ENCODE data around the gene IL32. TPM values are rescaled to one million over a fixed set of nuclear protein-coding genes. Genes with fewer than 3 reads are reported as not detected.
A peak's percentile ranks its signal among the peaks of the same experiment; 100 is the strongest.

Gene IL32, protein sequence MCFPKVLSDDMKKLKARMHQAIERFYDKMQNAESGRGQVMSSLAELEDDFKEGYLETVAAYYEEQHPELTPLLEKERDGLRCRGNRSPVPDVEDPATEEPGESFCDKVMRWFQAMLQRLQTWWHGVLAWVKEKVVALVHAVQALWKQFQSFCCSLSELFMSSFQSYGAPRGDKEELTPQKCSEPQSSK
- total RNA-seq = 621 and 682 TPM in 2 replicates

DNA sequence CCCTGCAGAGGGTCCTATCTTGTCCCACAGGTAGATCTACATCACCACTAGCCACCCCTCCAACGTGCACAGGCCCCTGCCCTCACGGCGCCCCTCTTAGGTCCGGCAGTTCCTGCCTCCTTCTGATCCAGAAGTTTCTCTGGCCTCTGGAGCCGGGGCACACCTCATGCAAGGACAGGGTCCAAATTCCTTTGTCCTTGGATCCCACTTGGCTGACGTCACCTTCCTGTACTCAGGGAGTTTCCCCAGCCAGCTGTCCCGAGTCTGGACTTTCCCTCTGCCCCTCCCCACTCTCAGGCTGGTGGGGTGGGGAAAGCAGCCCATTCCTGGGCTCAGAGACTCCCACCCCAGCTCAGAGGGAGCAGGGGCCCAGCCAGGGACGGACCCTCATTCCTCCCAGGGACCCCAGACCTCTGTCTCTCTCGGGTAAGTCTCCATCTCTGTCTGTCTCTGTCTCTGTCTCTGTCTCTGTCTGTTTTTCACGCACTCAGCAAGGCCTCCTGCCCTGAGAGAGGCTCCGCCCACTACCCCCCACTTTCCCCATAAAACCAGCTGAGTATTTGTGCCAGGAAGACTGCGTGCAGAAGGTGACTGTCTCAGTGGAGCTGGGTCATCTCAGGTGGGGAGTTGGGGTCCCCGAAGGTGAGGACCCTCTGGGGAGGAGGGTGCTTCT lies at the start of gene IL32:
Gene IL32, plus strand, starts transcription at position 572 of the 673 bp plus-strand sequence. CDS start 172 bp downstream, outside the sequence.
- TF ChIP-seq, protein P1, sequence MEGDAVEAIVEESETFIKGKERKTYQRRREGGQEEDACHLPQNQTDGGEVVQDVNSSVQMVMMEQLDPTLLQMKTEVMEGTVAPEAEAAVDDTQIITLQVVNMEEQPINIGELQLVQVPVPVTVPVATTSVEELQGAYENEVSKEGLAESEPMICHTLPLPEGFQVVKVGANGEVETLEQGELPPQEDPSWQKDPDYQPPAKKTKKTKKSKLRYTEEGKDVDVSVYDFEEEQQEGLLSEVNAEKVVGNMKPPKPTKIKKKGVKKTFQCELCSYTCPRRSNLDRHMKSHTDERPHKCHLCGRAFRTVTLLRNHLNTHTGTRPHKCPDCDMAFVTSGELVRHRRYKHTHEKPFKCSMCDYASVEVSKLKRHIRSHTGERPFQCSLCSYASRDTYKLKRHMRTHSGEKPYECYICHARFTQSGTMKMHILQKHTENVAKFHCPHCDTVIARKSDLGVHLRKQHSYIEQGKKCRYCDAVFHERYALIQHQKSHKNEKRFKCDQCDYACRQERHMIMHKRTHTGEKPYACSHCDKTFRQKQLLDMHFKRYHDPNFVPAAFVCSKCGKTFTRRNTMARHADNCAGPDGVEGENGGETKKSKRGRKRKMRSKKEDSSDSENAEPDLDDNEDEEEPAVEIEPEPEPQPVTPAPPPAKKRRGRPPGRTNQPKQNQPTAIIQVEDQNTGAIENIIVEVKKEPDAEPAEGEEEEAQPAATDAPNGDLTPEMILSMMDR (IDR thresholded peaks at IDR 0.05; ENCODE audit: insufficient read depth, low read length, poor library complexity, severe bottlenecking) = no peak
- no peaks in the 10 kb centered on the region for H3K36me3 ChIP-seq (ENCODE audit: control insufficient read depth, insufficient read depth, low read length)
- H3K4me3 ChIP-seq (ENCODE audit: low read depth, low read length) = peak within 1 kb of the TSS; percentile 9
- no peaks in the 10 kb centered on the region for H3K27me3 ChIP-seq (ENCODE audit: control insufficient read depth, insufficient read depth, low read length)
- peak; percentile 57 for DNase-seq (ENCODE audit: low read depth)

DNA sequence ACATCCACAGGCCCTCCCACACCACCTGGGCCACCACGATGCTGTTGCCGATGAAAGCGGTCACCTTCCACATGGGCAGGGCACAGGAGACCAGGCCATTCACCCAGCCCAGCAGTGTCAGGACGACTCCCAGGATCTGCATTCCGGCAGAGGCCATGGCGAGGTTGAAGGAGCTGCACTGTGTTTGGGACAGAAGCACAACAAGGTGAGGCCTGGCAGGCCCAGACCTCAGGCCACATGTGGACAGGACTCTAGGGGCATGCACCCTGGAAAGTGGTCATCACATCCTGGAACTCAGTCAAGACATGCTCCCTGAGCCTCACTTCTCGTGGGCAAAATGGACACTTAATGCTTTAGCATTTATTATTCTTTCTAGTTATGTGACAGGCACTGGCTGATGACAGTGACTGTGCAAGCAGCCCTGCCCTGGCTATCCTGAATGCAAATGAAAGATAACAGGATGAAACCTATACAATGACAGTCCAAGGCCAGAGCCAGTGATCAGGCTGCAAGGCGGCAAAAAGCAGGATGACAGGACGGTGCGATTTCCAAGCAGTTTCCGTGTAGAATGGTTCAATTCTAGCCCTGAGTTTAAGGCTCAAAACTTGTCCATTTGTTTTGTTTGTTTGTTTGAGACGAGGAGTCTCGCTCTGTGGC lies 49.4 kb upstream of the IL32 start:
- H3K27me3 ChIP-seq (ENCODE audit: control insufficient read depth, insufficient read depth, low read length) = peaks cover 12% of the 10 kb centered on the region
- no peak for DNase-seq (ENCODE audit: low read depth)
- H3K36me3 ChIP-seq (ENCODE audit: control insufficient read depth, insufficient read depth, low read length) = no peaks in the 10 kb centered on the region
- no peak overlapping the region for H3K4me3 ChIP-seq (ENCODE audit: low read depth, low read length)
- TF ChIP-seq, protein P1 (IDR thresholded peaks at IDR 0.05; ENCODE audit: insufficient read depth, low read length, poor library complexity, severe bottlenecking) = no peak

DNA sequence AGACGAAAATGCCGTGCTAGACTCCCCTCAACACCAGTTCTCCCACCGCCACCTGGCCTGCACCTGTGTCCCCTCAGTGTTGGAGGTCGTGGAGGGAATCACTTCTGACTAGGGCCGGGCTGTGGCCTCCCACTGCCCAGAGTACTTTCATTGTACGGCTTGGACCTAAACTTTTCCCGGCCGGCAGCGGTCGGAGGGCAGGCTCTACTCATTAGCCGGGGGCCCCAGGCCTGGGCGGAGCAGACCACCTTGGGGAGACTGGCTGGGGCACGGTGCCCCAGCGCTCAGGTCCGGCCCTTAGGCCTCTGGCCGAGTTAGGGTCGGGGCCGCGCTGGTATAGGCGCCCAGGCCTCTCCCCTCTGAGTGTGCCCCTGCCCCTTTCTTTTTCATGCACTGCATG lies 48.1 kb upstream of the IL32 start:
- DNase-seq (ENCODE audit: low read depth) = no peak
- TF ChIP-seq, protein P1 (IDR thresholded peaks at IDR 0.05; ENCODE audit: insufficient read depth, low read length, poor library complexity, severe bottlenecking) = no peak
- Histone ChIP-seq H3K27me3 (ENCODE audit: control insufficient read depth, insufficient read depth, low read length) (peaks cover 5% of the 10 kb centered on the region), H3K36me3 (ENCODE audit: control insufficient read depth, insufficient read depth, low read length) (no peaks in the 10 kb centered on the region), H3K4me3 (ENCODE audit: low read depth, low read length) (peak overlapping the region; percentile 38)

DNA sequence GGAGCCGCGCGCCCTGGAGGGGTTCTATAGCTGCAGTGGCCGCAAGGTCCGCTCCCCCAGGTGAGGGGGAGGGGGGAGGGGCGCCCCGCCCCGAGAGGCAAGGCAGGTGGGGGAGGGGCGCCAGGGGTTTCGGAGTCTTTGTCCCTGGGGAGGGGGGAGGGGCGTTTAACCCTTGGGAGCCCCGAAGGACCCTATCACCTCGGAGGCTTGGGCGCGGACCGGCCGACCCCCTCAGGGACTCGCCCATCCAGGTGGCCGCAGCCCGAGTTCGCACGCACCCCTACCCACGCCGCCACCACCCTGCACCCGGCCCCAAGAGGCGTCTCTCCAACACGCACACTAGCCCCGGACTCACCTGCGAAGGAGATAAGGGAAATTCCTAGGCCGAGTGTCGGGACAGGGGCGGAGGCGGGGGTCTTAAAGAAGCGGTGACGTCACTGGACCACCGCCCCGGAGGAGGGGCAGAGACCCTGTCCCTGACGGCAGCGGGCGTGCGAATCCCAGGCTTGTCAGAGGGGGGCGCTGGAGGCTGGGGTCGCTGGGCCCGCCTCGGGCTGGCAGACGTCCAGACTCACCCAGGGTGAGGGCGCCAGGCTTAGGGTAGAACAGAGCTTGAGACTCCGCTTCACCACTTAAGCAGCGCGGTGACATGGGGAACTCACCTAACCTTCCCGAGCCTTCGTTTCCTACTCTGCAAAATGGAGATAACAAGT lies 47.5 kb upstream of the IL32 start, which contains the start of gene CLDN6:
Gene CLDN6, minus strand, starts transcription at position 390 of the 713 bp plus-strand sequence. CDS start 2,162 bp downstream, outside the sequence.
- Histone ChIP-seq H3K27me3 (ENCODE audit: control insufficient read depth, insufficient read depth, low read length) (peaks cover 2% of the 10 kb centered on the region), H3K36me3 (ENCODE audit: control insufficient read depth, insufficient read depth, low read length) (no peaks in the 10 kb centered on the region), H3K4me3 (ENCODE audit: low read depth, low read length) (peak within 1 kb of the TSS; percentile 38)
- DNase-seq (ENCODE audit: low read depth) = no peak
- TF ChIP-seq, protein P1 (IDR thresholded peaks at IDR 0.05; ENCODE audit: insufficient read depth, low read length, poor library complexity, severe bottlenecking) = peak; percentile 74

DNA sequence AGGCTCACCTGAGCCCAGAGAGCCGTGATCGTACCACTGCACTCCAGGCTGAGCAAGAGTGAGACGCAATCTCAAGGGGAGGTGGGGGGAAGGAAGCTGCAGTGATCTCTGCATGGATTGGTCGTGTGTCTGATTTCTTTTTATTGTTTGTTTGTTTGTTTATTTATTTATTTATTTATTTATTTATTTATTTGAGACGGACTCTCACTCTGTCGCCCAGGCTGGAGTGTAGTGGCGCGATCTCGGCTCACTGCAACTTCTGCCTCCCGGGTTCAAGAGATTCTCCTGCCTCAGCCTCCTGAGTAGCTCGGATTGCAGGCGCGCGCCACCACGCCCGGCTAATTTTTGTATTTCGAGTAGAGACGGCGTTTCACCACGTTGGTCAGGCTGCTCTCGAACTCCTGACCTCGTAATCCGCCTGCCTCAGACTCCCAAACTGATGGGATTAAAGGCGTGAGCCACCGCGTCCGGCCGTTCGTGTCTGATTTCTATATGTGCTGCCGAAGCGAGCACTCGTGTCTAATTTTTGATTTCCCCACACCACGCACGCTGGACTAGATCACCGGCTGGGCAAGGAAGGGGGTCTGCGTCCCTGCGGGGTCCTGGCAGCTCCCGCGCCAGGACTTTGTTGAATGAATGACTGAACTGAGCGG lies 45.7 kb upstream of the IL32 start:
- H3K4me3 ChIP-seq (ENCODE audit: low read depth, low read length) = peak overlapping the region; percentile 88
- H3K36me3 ChIP-seq (ENCODE audit: control insufficient read depth, insufficient read depth, low read length) = no peaks in the 10 kb centered on the region
- no peaks in the 10 kb centered on the region for H3K27me3 ChIP-seq (ENCODE audit: control insufficient read depth, insufficient read depth, low read length)
- TF ChIP-seq, protein P1 (IDR thresholded peaks at IDR 0.05; ENCODE audit: insufficient read depth, low read length, poor library complexity, severe bottlenecking) = no peak
- DNase-seq (ENCODE audit: low read depth) = no peak

Data from kidney epithelial cell (primary cell).